GM12878 (cell line): ENCODE measurements around the gene ADM2. TPM values are rescaled to one million over a fixed set of nuclear protein-coding genes. Genes with fewer than 3 reads are reported as not detected.

Source experiments
- ATAC-seq: fragments of 200-7000 bp; cut with Tn5 transposase; 3 replicates; pipeline ENCODE4 v1.9.1; 2020; ENCODE audit warnings: mild to moderate bottlenecking, moderate library complexity
- BruUV-seq: library from RNA; stranded (reverse); fragments of 400-500 nt; replicated peaks from 2 replicates; lab custom pipeline; 2021; lab: Mats Ljungman, UMichigan
- CTCF ChIA-PET: fragments of 300-600 bp; sonication (Branson Sonifier 250); formaldehyde crosslinking; extraction: SDS; loops from one replicate; lab custom pipeline; 2021; ENCODE audit warnings: inconsistent platforms; lab: Yijun Ruan, JAX
- POLR2A ChIA-PET: fragments of 350-600 bp; formaldehyde crosslinking; extraction: SDS; loops from one replicate; lab custom pipeline; 2021; ENCODE audit warnings: inconsistent platforms; lab: Charles Lee
- RAD21 ChIA-PET: fragments of 300-600 bp; sonication (Branson Sonifier 250); formaldehyde crosslinking; loops from one replicate; lab custom pipeline; 2023; ENCODE audit warnings: antibody characterized with exemption; ENCODE audit not compliant: unreplicated experiment; lab: Charles Lee
- SMC1A ChIA-PET: fragments of 300-600 bp; sonication (Branson Sonifier 250); formaldehyde crosslinking; loops from one replicate; lab custom pipeline; 2023; ENCODE audit not compliant: unreplicated experiment, uncharacterized antibody; lab: Charles Lee
- DNase-seq: peaks from one replicate; pipeline ENCODE4 v3.0.0-alpha.2; 2011; ENCODE audit warnings: low read depth, low spot score
- FAIRE-seq: peaks from 3 replicates; lab custom pipeline; 2011; peaks lifted over from hg19 to GRCh38; lab: Jason Lieb, UNC
- H2AFZ ChIP-seq: 2 replicates; pipeline ENCODE4 v1.6.0; 2011; ENCODE audit warnings: low read depth, low read length, control low read depth; ENCODE audit not compliant: control insufficient read depth
- H3K27ac ChIP-seq: 2 replicates; pipeline ENCODE4 v1.5.1; 2011; ENCODE audit warnings: control low read depth; ENCODE audit not compliant: control insufficient read depth, insufficient read depth
- H3K27me3 ChIP-seq, 2 experiments: replicated peaks in 1 of 2; 2 replicates each; pipeline versions ENCODE4 v1.6.0 to v1.6.1; 2011; ENCODE audit warnings: low read length in 1 of 2; ENCODE audit not compliant: control insufficient read depth in 2 of 2, insufficient read depth in 2 of 2
- H3K36me3 ChIP-seq, 2 experiments: 2 replicates each; pipeline ENCODE4 v1.5.1; 2011; ENCODE audit warnings: low read length in 1 of 2; ENCODE audit not compliant: control insufficient read depth in 2 of 2, insufficient read depth in 2 of 2
- H3K4me1 ChIP-seq: 2 replicates; pipeline ENCODE4 v1.6.1; 2011; ENCODE audit warnings: mild to moderate bottlenecking, low read length, moderate library complexity, mixed read lengths; ENCODE audit not compliant: control insufficient read depth, insufficient read depth
- H3K4me2 ChIP-seq: 2 replicates; pipeline ENCODE4 v1.6.0; 2011; ENCODE audit warnings: control low read depth; ENCODE audit not compliant: control insufficient read depth, insufficient read depth
- H3K4me3 ChIP-seq: fragments of 200-600 bp; sonication (generic); 2 replicates; pipeline ENCODE4 v1.5.1; 2016
- H3K79me2 ChIP-seq: 2 replicates; pipeline ENCODE4 v1.6.0; 2011; ENCODE audit warnings: low read length; ENCODE audit not compliant: control insufficient read depth, insufficient read depth
- H3K9ac ChIP-seq: 2 replicates; pipeline ENCODE4 v1.8.0; 2011; ENCODE audit warnings: low read length, control low read depth, mixed read lengths; ENCODE audit not compliant: control insufficient read depth, insufficient read depth
- H3K9me3 ChIP-seq: replicated peaks from 3 replicates; pipeline ENCODE4 v1.5.1; 2011; ENCODE audit warnings: mild to moderate bottlenecking, low read length; ENCODE audit not compliant: control insufficient read depth, insufficient read depth
- H4K20me1 ChIP-seq: 2 replicates; pipeline ENCODE4 v1.6.0; 2011; ENCODE audit not compliant: control insufficient read depth, insufficient read depth
- ASH2L ChIP-seq: fragments of 300-600, 200-600 bp; sonication (generic); IDR thresholded peaks from 2 replicates; pipeline ENCODE4 v1.6.1; 2017; ENCODE audit warnings: low read depth, mild to moderate bottlenecking, borderline replicate concordance
- ATF2 ChIP-seq: IDR thresholded peaks from 2 replicates; pipeline ENCODE4 v1.6.1; 2012; ENCODE audit warnings: low read length, inconsistent platforms
- BACH1 ChIP-seq: fragments of 450-650 bp; IDR thresholded peaks from 2 replicates; pipeline ENCODE4 v1.6.1; 2017; ENCODE audit warnings: mild to moderate bottlenecking, borderline replicate concordance
- CREM ChIP-seq: IDR thresholded peaks from 2 replicates; pipeline ENCODE4 v1.6.1; 2014; ENCODE audit warnings: antibody characterized with exemption, low read depth
- FOXK2 ChIP-seq: fragments of 450-650 bp; IDR thresholded peaks from 2 replicates; pipeline ENCODE4 v1.6.1; 2017; ENCODE audit warnings: mild to moderate bottlenecking, moderate library complexity
- HDGF ChIP-seq: fragments of 450-650 bp; IDR thresholded peaks from 2 replicates; pipeline ENCODE4 v1.6.1; 2016; ENCODE audit warnings: antibody characterized with exemption
- IKZF2 ChIP-seq, 2 experiments: fragments of 450-650 bp; IDR thresholded peaks; 2 replicates each; pipeline ENCODE4 v1.6.1; 2017; ENCODE audit warnings: mild to moderate bottlenecking in 2 of 2, moderate library complexity in 2 of 2
- JUND ChIP-seq: IDR thresholded peaks from 2 replicates; pipeline ENCODE4 v1.6.1; 2012; ENCODE audit warnings: low read depth, mild to moderate bottlenecking, low read length, improper control_type of control experiment, moderate library complexity
- MAX ChIP-seq: IDR thresholded peaks from 2 replicates; pipeline ENCODE4 v1.6.1; 2012; ENCODE audit warnings: low read depth, low read length, improper control_type of control experiment
- MTA2 ChIP-seq: fragments of 450-650 bp; IDR thresholded peaks from 2 replicates; pipeline ENCODE4 v1.6.1; 2016; ENCODE audit warnings: low read depth, mild to moderate bottlenecking, moderate library complexity
- POLR2AphosphoS2 ChIP-seq: IDR thresholded peaks from 2 replicates; pipeline ENCODE4 v1.6.1; 2011; ENCODE audit warnings: low read depth, mild to moderate bottlenecking, low read length, improper control_type of control experiment, moderate library complexity
- RELB ChIP-seq: fragments of 450-650 bp; IDR thresholded peaks from 2 replicates; pipeline ENCODE4 v1.6.1; 2017; ENCODE audit warnings: low read depth, mild to moderate bottlenecking, moderate library complexity
- WGBS: methylation state at CpG from one replicate; pipeline ENCODE4 v1.1.6; 2016; ENCODE audit warnings: low lambda C conversion rate; ENCODE audit not compliant: insufficient replicate concordance, insufficient coverage; ENCODE audit errors: missing lambda C conversion rate; 5-methylcytosine and 5-hydroxymethylcytosine counted together
- in situ Hi-C: fragments of 300-500 bp; cut with MboI; formaldehyde crosslinking; loops from 9 replicates; pipeline ENCODE4 v1.14.3; 2018; ENCODE audit warnings: mixed read lengths
- intact Hi-C: fragments of 100-400 bp; cut with micrococcal nuclease; formaldehyde crosslinking; loops from one replicate; pipeline ENCODE4 v1.14.2; 2022; ENCODE audit not compliant: unreplicated experiment
- polyA plus RNA-seq, 11 experiments: library from polyadenylated mRNA; depleted of rRNA in 4 of 11; unstranded in 6 of 11; stranded (reverse) in 5 of 11; fragments of >200 nt; fragmentation: Nextera tagmentation in 4 of 11; fragmentation: Illumina TruSeq in 1 of 11; extraction: Ambion mirVana in 4 of 11; extraction: Trizol in 1 of 11; gene quantifications; 1 replicate in 1 of 11; 2 replicates in 10 of 11; pipeline versions ENCODE4 v1.2.1 to v1.2.3, GENCODE V29; 2011 to 2016; ENCODE audit warnings: inconsistent platforms in 2 of 11, missing spikeins in 2 of 11, low read depth in 1 of 11
- total RNA-seq, 4 experiments: library from RNA; depleted of rRNA in 3 of 4; stranded (reverse); fragments of >200 nt in 3 of 4; fragmentation: Illumina TruSeq in 1 of 4; extraction: Trizol in 1 of 4; gene quantifications; 2 replicates each; pipeline versions ENCODE4 v1.2.1 to v1.2.3, GENCODE V29; 2013 to 2021

Gene ADM2
- total and polyA plus RNA-seq, 10 of the 15 experiments (the other 5 are each of a cell fraction or from before 2014, with no cell fraction given) = 0.02 to 0.33 (median 0.12) TPM; not detected in 2

- DNase-seq (no peak), ATAC-seq (no peak), FAIRE-seq (no peak)
- H4K20me1 ChIP-seq = no peaks in the 10 kb centered on the region
- in situ Hi-C loops = no loop called here
- no peaks in the 10 kb centered on the region for H3K27me3 ChIP-seq
- H3K9me3 ChIP-seq = no peaks in the 10 kb centered on the region
- ChIA-PET SMC1A (no interaction called here), RAD21 (no interaction called here), POLR2A (no interaction called here), CTCF (interaction anchor here (0.6 kb wide), 1 partner anchor 171 kb away, joined by 3 read pairs; no protein-coding TSS in a partner anchor)
- H3K9ac ChIP-seq = no peak overlapping the region
- no TSS peak for BruUV-seq
- H3K4me1 ChIP-seq = no peaks in the 10 kb centered on the region; the same call in 1 of the 2 replicates
- no peak overlapping the region for H3K27ac ChIP-seq
- TF ChIP-seq CREM = no peak
- no peak overlapping the region for H3K4me2 ChIP-seq
- peaks cover 6 to 23% of the 10 kb centered on the region in 2 experiments; a peak in 3 of 4 replicates for H3K36me3 ChIP-seq
- 85% methylated on average over 27 of the region's 27 CpGs for WGBS
- intact Hi-C loops = no loop called here
- no peak overlapping the region for H2AFZ ChIP-seq
- no peaks in the 10 kb centered on the region for H3K79me2 ChIP-seq
- H3K4me3 ChIP-seq = no peak overlapping the region
Measured at GRCh38 chr22:50447576-50448551, 33.5 kb upstream of the ADM2 start.

GRCh38 chr22:50452649-50453048 is 28.7 kb upstream of the ADM2 start:
- Histone ChIP-seq H3K27ac (no peak overlapping the region), H3K4me2 (no peak overlapping the region), H3K79me2 (no peaks in the 10 kb centered on the region), H3K36me3 (peaks cover 8 to 28% of the 10 kb centered on the region in 2 experiments; a peak in 3 of 4 replicates), H3K9ac (no peak overlapping the region), H4K20me1 (no peaks in the 10 kb centered on the region), H3K9me3 (no peaks in the 10 kb centered on the region), H3K4me3 (no peak overlapping the region), H3K27me3 (no peaks in the 10 kb centered on the region), H3K4me1 (no peaks in the 10 kb centered on the region; the same call in 1 of the 2 replicates), H2AFZ (no peak overlapping the region)
- in situ Hi-C loops = no loop called here
- ChIA-PET RAD21 (interaction anchor here (0.8 kb wide), 1 partner anchor 21 kb away, joined by 3 read pairs; no protein-coding TSS in a partner anchor), SMC1A (interaction anchor here (0.6 kb wide), 1 partner anchor 598 kb away, joined by 3 read pairs; no protein-coding TSS in a partner anchor), POLR2A (interaction anchor here (0.5 to 0.6 kb wide), 2 partner anchors 18 to 51 kb away, joined by 3 to 5 read pairs; no protein-coding TSS in a partner anchor), CTCF (interaction anchor here (1.0 to 1.6 kb wide), 4 partner anchors 21 to 169 kb away, joined by 3 to 6 read pairs (median 5); no protein-coding TSS in a partner anchor)
- intact Hi-C loops = no loop called here
- ATAC-seq (no peak), DNase-seq (no peak), FAIRE-seq (no peak)
- 87% methylated on average over 5 of the region's 5 CpGs for WGBS
- no TSS peak for BruUV-seq
- TF ChIP-seq HDGF (no peak), ASH2L (no peak), RELB (no peak), ATF2 (no peak), FOXK2 (no peak), POLR2AphosphoS2 (no peak), BACH1 (no peak), JUND (no peak), MTA2 (no peak), IKZF2 (IDR thresholded peaks at IDR 0.05) (no peak), CREM (no peak), MAX (no peak)
